NCI-H2196 treated with DMSO at 0.1 percent for 48 hours (cell line): ENCODE data around the gene SMARCC2.

Experiments
- DNase-seq: peaks from one replicate; lab custom pipeline; 2025; ENCODE audit not compliant: unreplicated experiment; lab: John Stamatoyannopoulos, UW

SMARCC2 gene

GRCh38 chr12:56189099-56189917, at the start of gene SMARCC2:
TSS of gene SMARCC2 (minus strand) at chr12:56189483. CDS start at chr12:56189461, 22 bp downstream.
- peak; percentile 73 for DNase-seq

GRCh38 chr12:56237552-56237951, 48.3 kb upstream of the SMARCC2 start:
- no peak for DNase-seq

GRCh38 chr12:56236985-56237384, 47.7 kb upstream of the SMARCC2 start:
- DNase-seq, result no peak

GRCh38 chr12:56236091-56236490, 46.8 kb upstream of the SMARCC2 start:
- no peak for DNase-seq

GRCh38 chr12:56234746-56235436, 45.6 kb upstream of the SMARCC2 start:
- DNase-seq, result no peak

- DNase-seq, result no peak
Measured at GRCh38 chr12:56231184-56231582, 41.9 kb upstream of the SMARCC2 start.

GRCh38 chr12:56230432-56231183, 41.3 kb upstream of the SMARCC2 start:
- no peak for DNase-seq

- no peak for DNase-seq
Measured at GRCh38 chr12:56229916-56230431, 40.7 kb upstream of the SMARCC2 start, which contains the start of gene SLC39A5. TSS of gene SLC39A5 (plus strand) at chr12:56230051. CDS start at chr12:56231275, 1,224 bp downstream.

- no peak for DNase-seq
Measured at GRCh38 chr12:56229082-56229481, 39.8 kb upstream of the SMARCC2 start.

- DNase-seq, result no peak
Measured at GRCh38 chr12:56224954-56225353, 35.7 kb upstream of the SMARCC2 start.

GRCh38 chr12:56224102-56224701, 34.9 kb upstream of the SMARCC2 start, which contains the start of gene NABP2:
TSS of gene NABP2 (plus strand) at chr12:56224342. CDS start at chr12:56224857, 515 bp downstream.
- peak; percentile 95 for DNase-seq

- DNase-seq, result no peak
Measured at GRCh38 chr12:56223571-56224101, 34.4 kb upstream of the SMARCC2 start.

GRCh38 chr12:56222531-56222895, 33.2 kb upstream of the SMARCC2 start:
- DNase-seq, result no peak

- peak; percentile 97 for DNase-seq
Measured at GRCh38 chr12:56221757-56222530, 32.7 kb upstream of the SMARCC2 start, which contains the start of gene RNF41. TSS of gene RNF41 (minus strand) at chr12:56221922. CDS start at chr12:56214047, 7,875 bp downstream.

- no peak for DNase-seq
Measured at GRCh38 chr12:56221232-56221756, 32.0 kb upstream of the SMARCC2 start.

- no peak for DNase-seq
Measured at GRCh38 chr12:56220611-56221231, 31.4 kb upstream of the SMARCC2 start.

- DNase-seq, result no peak
Measured at GRCh38 chr12:56219840-56220239, 30.6 kb upstream of the SMARCC2 start.

- DNase-seq, result no peak
Measured at GRCh38 chr12:56216461-56216860, 27.2 kb upstream of the SMARCC2 start.

GRCh38 chr12:56213878-56214277, 24.6 kb upstream of the SMARCC2 start:
- DNase-seq, result no peak
